ENCODE results near the gene RAPGEF5. TPM values are rescaled to one million over a fixed set of nuclear protein-coding genes. Genes with fewer than 3 reads are reported as not detected.

RAPGEF5 gene
- total RNA-seq, 1 experiment from 2014 or later: 15.6 TPM

- TF ChIP-seq REST (IDR thresholded peaks at IDR 0.05; ENCODE audit: low read depth) (no peak), FOSL1 (IDR thresholded peaks at IDR 0.05; ENCODE audit: low read depth) (no peak), POLR2A (IDR thresholded peaks at IDR 0.05; ENCODE audit: borderline replicate concordance, extremely low read depth, insufficient read depth, insufficient read length) (no peak), SP1 (IDR thresholded peaks at IDR 0.05; ENCODE audit: low read depth) (no peak), ELF1 (IDR thresholded peaks at IDR 0.05; ENCODE audit: borderline replicate concordance, low read depth) (no peak)
- TF ChIP-seq, protein P1, sequence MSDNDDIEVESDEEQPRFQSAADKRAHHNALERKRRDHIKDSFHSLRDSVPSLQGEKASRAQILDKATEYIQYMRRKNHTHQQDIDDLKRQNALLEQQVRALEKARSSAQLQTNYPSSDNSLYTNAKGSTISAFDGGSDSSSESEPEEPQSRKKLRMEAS (IDR thresholded peaks at IDR 0.05): no peak
- TF ChIP-seq, protein P2, sequence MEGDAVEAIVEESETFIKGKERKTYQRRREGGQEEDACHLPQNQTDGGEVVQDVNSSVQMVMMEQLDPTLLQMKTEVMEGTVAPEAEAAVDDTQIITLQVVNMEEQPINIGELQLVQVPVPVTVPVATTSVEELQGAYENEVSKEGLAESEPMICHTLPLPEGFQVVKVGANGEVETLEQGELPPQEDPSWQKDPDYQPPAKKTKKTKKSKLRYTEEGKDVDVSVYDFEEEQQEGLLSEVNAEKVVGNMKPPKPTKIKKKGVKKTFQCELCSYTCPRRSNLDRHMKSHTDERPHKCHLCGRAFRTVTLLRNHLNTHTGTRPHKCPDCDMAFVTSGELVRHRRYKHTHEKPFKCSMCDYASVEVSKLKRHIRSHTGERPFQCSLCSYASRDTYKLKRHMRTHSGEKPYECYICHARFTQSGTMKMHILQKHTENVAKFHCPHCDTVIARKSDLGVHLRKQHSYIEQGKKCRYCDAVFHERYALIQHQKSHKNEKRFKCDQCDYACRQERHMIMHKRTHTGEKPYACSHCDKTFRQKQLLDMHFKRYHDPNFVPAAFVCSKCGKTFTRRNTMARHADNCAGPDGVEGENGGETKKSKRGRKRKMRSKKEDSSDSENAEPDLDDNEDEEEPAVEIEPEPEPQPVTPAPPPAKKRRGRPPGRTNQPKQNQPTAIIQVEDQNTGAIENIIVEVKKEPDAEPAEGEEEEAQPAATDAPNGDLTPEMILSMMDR (IDR thresholded peaks at IDR 0.05 in 2 of 3, conservative IDR thresholded peaks at IDR 0.05 in 1 of 3; ENCODE audit: borderline replicate concordance in 1 of 3, insufficient read depth in 1 of 3, low read depth in 2 of 3, low read length in 2 of 3): no peak
These were observed 212.0 kb downstream of the RAPGEF5 start (continued) for GRCh38 chr7:22144950-22145349.

DNA sequence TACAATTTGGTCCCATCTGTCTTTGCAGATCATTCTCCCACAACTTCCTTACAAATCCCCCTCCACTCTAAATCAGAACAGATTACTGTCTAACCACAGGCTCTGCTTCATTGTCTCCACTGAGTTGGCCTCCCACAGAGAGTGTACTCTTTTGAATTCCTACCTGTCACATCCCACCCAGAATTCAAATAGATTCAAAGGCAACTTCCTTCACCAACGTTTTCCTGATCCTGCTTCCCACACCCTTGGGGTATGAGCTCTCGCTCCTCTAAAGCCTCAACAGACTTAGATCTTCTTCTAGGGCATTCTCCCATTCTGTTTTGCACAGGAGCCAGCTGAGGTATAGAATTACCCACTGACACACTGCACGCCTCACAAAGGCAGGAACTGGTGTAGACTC lies 213.5 kb downstream of the RAPGEF5 start:
- H4K20me1 ChIP-seq (ENCODE audit: insufficient read depth): no peaks in the 10 kb centered on the region
- H3K4me2 ChIP-seq (ENCODE audit: low read length): no peak overlapping the region
- H3K9me2 ChIP-seq (ENCODE audit: insufficient read depth): no peaks in the 10 kb centered on the region
- POLR2A ChIA-PET: no interaction called here
- H3K4me3 ChIP-seq (replicated peaks in 1 of 2; ENCODE audit: low read depth in 1 of 2, low read length in 2 of 2): no peak overlapping the region
- H3K36me3 ChIP-seq (ENCODE audit: control insufficient read depth in 1 of 2, insufficient read depth in 2 of 2, low read length in 2 of 2): no peaks in the 10 kb centered on the region; a peak in 1 of 4 replicates
- TF ChIP-seq JUND (IDR thresholded peaks at IDR 0.05) (no peak), POLR2A (IDR thresholded peaks at IDR 0.05; ENCODE audit: borderline replicate concordance, extremely low read depth, insufficient read depth, insufficient read length) (no peak), CBX3 (IDR thresholded peaks at IDR 0.05; ENCODE audit: low read depth) (no peak), SRF (IDR thresholded peaks at IDR 0.05; ENCODE audit: low read depth) (no peak), EZH2 (IDR thresholded peaks at IDR 0.05) (no peak), TCF7L2 (IDR thresholded peaks at IDR 0.05; ENCODE audit: borderline replicate concordance, extremely low read depth, insufficient read depth, insufficient read length) (no peak), CEBPB (IDR thresholded peaks at IDR 0.05; ENCODE audit: low read depth) (no peak), EGR1 (IDR thresholded peaks at IDR 0.05; ENCODE audit: low read depth) (no peak), SP1 (IDR thresholded peaks at IDR 0.05; ENCODE audit: low read depth) (no peak), FOSL1 (IDR thresholded peaks at IDR 0.05; ENCODE audit: low read depth) (no peak)
- TF ChIP-seq, protein P3, sequence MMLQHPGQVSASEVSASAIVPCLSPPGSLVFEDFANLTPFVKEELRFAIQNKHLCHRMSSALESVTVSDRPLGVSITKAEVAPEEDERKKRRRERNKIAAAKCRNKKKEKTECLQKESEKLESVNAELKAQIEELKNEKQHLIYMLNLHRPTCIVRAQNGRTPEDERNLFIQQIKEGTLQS (IDR thresholded peaks at IDR 0.05): no peak
- TF ChIP-seq, protein P1 (IDR thresholded peaks at IDR 0.05): no peak
- H3K9me3 ChIP-seq (ENCODE audit: control insufficient read depth in 1 of 2, insufficient read depth in 1 of 2, low read depth in 1 of 2, low read length in 2 of 2): no peaks in the 10 kb centered on the region
- no peak overlapping the region for H3K9ac ChIP-seq (ENCODE audit: low read length)
- CTCF ChIA-PET: no interaction called here
- H3K79me2 ChIP-seq (ENCODE audit: insufficient read depth, low read length): no peaks in the 10 kb centered on the region
- H2AFZ ChIP-seq (ENCODE audit: low read depth, low read length, poor library complexity, severe bottlenecking): no peak overlapping the region
- H3K27ac ChIP-seq (ENCODE audit: low read depth, low read length): no peak overlapping the region
- DNase-seq (ENCODE audit: low read depth, low spot score) (no peak), ATAC-seq (no peak)
- H3K27me3 ChIP-seq (ENCODE audit: insufficient read depth, low read length): no peaks in the 10 kb centered on the region
- BruUV-seq (replicated peaks): no TSS peak
- RAD21 ChIA-PET (ENCODE audit: low non-redundant PET in 1 of 2, low total read pairs in 2 of 2, uncharacterized antibody in 2 of 2, unreplicated experiment in 2 of 2): no interaction called here
- intact Hi-C loops (cut with micrococcal nuclease): no loop called here
- no peaks in the 10 kb centered on the region for H3K4me1 ChIP-seq (ENCODE audit: control insufficient read depth in 1 of 2, insufficient read depth in 2 of 2, low read length in 2 of 2)
